ENCODE measurements around the gene OR9Q2.

The OR9Q2 gene

DNA sequence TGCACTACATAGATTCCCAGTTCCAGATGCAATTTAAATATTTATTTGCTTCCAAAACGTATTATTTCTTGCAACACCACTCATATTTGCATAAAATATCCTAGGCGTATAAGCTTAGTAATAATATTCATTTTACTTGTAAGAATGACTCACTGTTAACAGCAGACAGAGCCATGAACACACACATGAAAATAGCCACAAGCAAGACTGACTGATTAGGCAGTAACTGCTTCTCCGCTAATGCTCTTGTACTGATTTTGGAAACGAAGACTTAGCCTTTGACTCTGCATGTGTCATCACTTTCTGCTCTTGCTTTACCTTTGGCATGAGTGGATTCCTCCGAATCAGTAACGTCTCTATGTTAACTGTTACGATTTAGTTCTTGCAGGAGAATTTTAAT lies 33.9 kb downstream of the OR9Q2 start:
- DNase-seq = no peak
- H3K36me3 ChIP-seq (ENCODE audit: control insufficient read depth, insufficient read depth, low read length) = no peaks in the 10 kb centered on the region
- H2BK5ac ChIP-seq (ENCODE audit: low read length) = no peak overlapping the region

DNA sequence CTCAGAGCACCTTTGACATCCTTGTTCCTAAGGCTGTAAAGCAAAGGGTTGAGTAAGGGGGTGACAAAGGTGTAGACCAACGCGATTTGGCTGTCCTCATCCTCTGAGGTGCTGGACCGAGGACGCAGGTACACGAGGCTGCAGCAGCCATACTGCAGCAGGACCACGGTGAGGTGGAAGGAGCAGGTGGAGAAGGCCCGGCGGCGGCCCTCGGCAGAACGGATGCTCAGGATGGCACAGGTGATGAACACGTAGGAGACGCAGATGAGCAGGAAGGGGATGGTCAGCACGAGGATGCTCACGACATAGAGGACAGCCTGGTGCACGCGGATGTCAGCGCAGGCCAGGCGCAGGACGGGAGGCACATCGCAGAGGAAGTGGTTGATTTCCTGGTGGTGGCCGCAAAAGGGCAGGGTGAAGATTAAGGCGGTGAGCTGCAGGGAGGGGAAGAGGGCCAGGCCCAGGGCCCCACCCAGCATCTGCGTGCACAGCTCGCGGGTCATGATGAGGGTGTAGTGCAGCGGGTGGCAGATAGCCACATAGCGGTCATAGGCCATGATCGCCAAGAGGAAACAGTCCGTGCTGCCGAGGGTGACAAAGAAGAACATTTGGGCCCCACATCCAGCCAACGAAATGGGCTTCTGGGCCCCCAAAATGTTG lies 39.2 kb downstream of the OR9Q2 start:
- Histone ChIP-seq H3K79me1 (ENCODE audit: low read length) (no peaks in the 10 kb centered on the region), H3K36me3 (ENCODE audit: control insufficient read depth, insufficient read depth, low read length) (no peaks in the 10 kb centered on the region), H2BK5ac (ENCODE audit: low read length) (no peak overlapping the region), H3K27ac (ENCODE audit: low read depth, low read length) (no peak overlapping the region), H3K4me3 (ENCODE audit: low read length) (no peak overlapping the region), H3K4me1 (ENCODE audit: control insufficient read depth, low read depth, low read length) (no peaks in the 10 kb centered on the region), H2BK120ac (ENCODE audit: low read depth, low read length) (no peak overlapping the region), H4K8ac (ENCODE audit: low read depth, low read length) (no peak overlapping the region), H2AK5ac (ENCODE audit: low read length) (no peak overlapping the region), H3K9ac (ENCODE audit: low read length) (no peak overlapping the region), H3K4me2 (ENCODE audit: low read length) (no peak overlapping the region), H3K4ac (ENCODE audit: low read depth, low read length) (no peak overlapping the region), H3K79me2 (ENCODE audit: control insufficient read depth, insufficient read depth, low read length) (no peaks in the 10 kb centered on the region), H3K23ac (ENCODE audit: low read length) (no peak overlapping the region), H2BK15ac (replicated peaks; ENCODE audit: low read depth) (no peak overlapping the region), H3K18ac (ENCODE audit: low read length) (no peak overlapping the region), H3K27me3 (ENCODE audit: insufficient read depth, low read length, poor library complexity) (no peaks in the 10 kb centered on the region), H3K56ac (ENCODE audit: low read length) (no peak overlapping the region), H4K5ac (ENCODE audit: low read length) (no peak overlapping the region)
- WGBS (ENCODE audit: extremely low coverage, insufficient coverage, low lambda C conversion rate) = no CpG with 5 or more reads among the region's 32 CpGs
- no peak for DNase-seq

More for the DNA sequence above, 33.9 kb downstream of the OR9Q2 start:
- H3K79me2 ChIP-seq (ENCODE audit: control insufficient read depth, insufficient read depth, low read length) = no peaks in the 10 kb centered on the region
- H3K4ac ChIP-seq (ENCODE audit: low read depth, low read length) = no peak overlapping the region
- H3K27ac ChIP-seq (ENCODE audit: low read depth, low read length) = no peak overlapping the region
- no peak overlapping the region for H3K56ac ChIP-seq (ENCODE audit: low read length)
- no CpG with 5 or more reads among the region's 7 CpGs for WGBS (ENCODE audit: extremely low coverage, insufficient coverage, low lambda C conversion rate)
- no peak overlapping the region for H3K18ac ChIP-seq (ENCODE audit: low read length)
- no peak overlapping the region for H3K9ac ChIP-seq (ENCODE audit: low read length)
- no peak overlapping the region for H4K8ac ChIP-seq (ENCODE audit: low read depth, low read length)
- H3K79me1 ChIP-seq (ENCODE audit: low read length) = no peaks in the 10 kb centered on the region
- H2AK5ac ChIP-seq (ENCODE audit: low read length) = no peak overlapping the region
- no peak overlapping the region for H3K4me3 ChIP-seq (ENCODE audit: low read length)
- no peak overlapping the region for H4K5ac ChIP-seq (ENCODE audit: low read length)
- H2BK15ac ChIP-seq (replicated peaks; ENCODE audit: low read depth) = no peak overlapping the region
- no peak overlapping the region for H3K4me2 ChIP-seq (ENCODE audit: low read length)
- H3K27me3 ChIP-seq (ENCODE audit: insufficient read depth, low read length, poor library complexity) = no peaks in the 10 kb centered on the region
- H3K23ac ChIP-seq (ENCODE audit: low read length) = no peak overlapping the region
- H2BK120ac ChIP-seq (ENCODE audit: low read depth, low read length) = no peak overlapping the region
- H3K4me1 ChIP-seq (ENCODE audit: control insufficient read depth, low read depth, low read length) = no peaks in the 10 kb centered on the region

All from mesendoderm (in vitro differentiated cells).